NCI-H524 (cell line): ENCODE measurements around the gene CAPN12.

ENCODE experiments used
- DNase-seq, 2 experiments: peaks; one replicate each; lab custom pipeline; 2025; lab: John Stamatoyannopoulos, UW

The CAPN12 gene

GRCh38 chr19:38726284-38726673 is 18.0 kb downstream of the CAPN12 start:
- no peak for DNase-seq

GRCh38 chr19:38725469-38726283 is 18.6 kb downstream of the CAPN12 start:
- DNase-seq = no peak

- DNase-seq = no peak
Observed at GRCh38 chr19:38723990-38724854, 20.1 kb downstream of the CAPN12 start.

- no peak for DNase-seq
Observed at GRCh38 chr19:38723606-38723965, 20.7 kb downstream of the CAPN12 start.

GRCh38 chr19:38722947-38723605 is 21.2 kb downstream of the CAPN12 start:
- no peak for DNase-seq

- DNase-seq = no peak
Observed at GRCh38 chr19:38721979-38722773, 22.1 kb downstream of the CAPN12 start.

- DNase-seq = no peak
Observed at GRCh38 chr19:38721496-38721895, 22.8 kb downstream of the CAPN12 start.

- no peak for DNase-seq
Observed at GRCh38 chr19:38720559-38721236, 23.6 kb downstream of the CAPN12 start.

- no peak for DNase-seq
Observed at GRCh38 chr19:38719761-38720558, 24.3 kb downstream of the CAPN12 start.

GRCh38 chr19:38718747-38719543 is 25.3 kb downstream of the CAPN12 start:
- no peak for DNase-seq

GRCh38 chr19:38717855-38718254 is 26.4 kb downstream of the CAPN12 start:
- no peak for DNase-seq

GRCh38 chr19:38717051-38717450 is 27.2 kb downstream of the CAPN12 start:
- no peak for DNase-seq

GRCh38 chr19:38715555-38715954 is 28.7 kb downstream of the CAPN12 start:
- DNase-seq = no peak

GRCh38 chr19:38714354-38714778 is 29.9 kb downstream of the CAPN12 start:
- no peak for DNase-seq

GRCh38 chr19:38713865-38714264 is 30.4 kb downstream of the CAPN12 start:
- DNase-seq = no peak

GRCh38 chr19:38713227-38713649 is 31.0 kb downstream of the CAPN12 start:
- DNase-seq = no peak

GRCh38 chr19:38712161-38712748 is 32.0 kb downstream of the CAPN12 start:
- no peak for DNase-seq

- no peak for DNase-seq
Observed at GRCh38 chr19:38711726-38712153, 32.5 kb downstream of the CAPN12 start.
